Measurements from ENCODE around the gene SEH1L. TPM values are rescaled to one million over a fixed set of nuclear protein-coding genes. Genes with fewer than 3 reads are reported as not detected.

Gene SEH1L
- total RNA-seq, 1 experiment from 2014 or later: 61.2 TPM

GRCh38 chr18:12929477-12930083 is 18.2 kb upstream of the SEH1L start:
- Histone ChIP-seq H2AFZ (ENCODE audit: low read length) (0 out of 2 replicates have a peak overlapping the region, but pooled peaks have one; percentile 7), H3K4me2 (ENCODE audit: low read length) (no peak overlapping the region), H3K27ac (ENCODE audit: low read length) (no peak overlapping the region), H3K4me3 (ENCODE audit: low read length) (no peak overlapping the region), H4K20me1 (ENCODE audit: low read length) (no peaks in the 10 kb centered on the region), H3K9me3 (ENCODE audit: low read length) (no peaks in the 10 kb centered on the region), H3K27me3 (ENCODE audit: low read length) (no peaks in the 10 kb centered on the region), H3K36me3 (ENCODE audit: low read depth, low read length) (no peaks in the 10 kb centered on the region), H3F3A (ENCODE audit: low read length, unreplicated experiment) (no peaks in the 10 kb centered on the region), H3K9ac (ENCODE audit: low read length) (no peak overlapping the region), H3K9me2 (replicated peaks; ENCODE audit: low read length) (no peaks in the 10 kb centered on the region), H3K4me1 (ENCODE audit: insufficient read depth, low read length) (peaks cover under 1% of the 10 kb centered on the region; the same call in 1 of the 2 replicates), H3K79me2 (ENCODE audit: low read length) (no peaks in the 10 kb centered on the region)
- ATAC-seq (peak; percentile 52), DNase-seq (peak; percentile 22)
- TF ChIP-seq EZH2 (IDR thresholded peaks at IDR 0.05; ENCODE audit: low read length, unreplicated experiment) (no peak), EZH2phosphoT487 (IDR thresholded peaks at IDR 0.05; ENCODE audit: borderline replicate concordance, low read length) (no peak), CTCF (conservative IDR thresholded peaks at IDR 0.05; ENCODE audit: low read depth, low read length) (no peak)
- POLR2A ChIA-PET (ENCODE audit: unreplicated experiment): interaction anchor here (0.6 kb wide), 1 partner anchor 785 kb away, joined by 3 read pairs; no protein-coding TSS in a partner anchor
- CTCF ChIA-PET: no interaction called here
- BruUV-seq (replicated peaks): no TSS peak
- intact Hi-C loops (cut with micrococcal nuclease): loop anchor here (5.0 kb wide), 2 partner anchors 37 to 537 kb away; no protein-coding TSS in a partner anchor

GRCh38 chr18:12930376-12930775 is 17.4 kb upstream of the SEH1L start:
- no peak for ATAC-seq
- POLR2A ChIA-PET (ENCODE audit: unreplicated experiment): no interaction called here
- intact Hi-C loops (cut with micrococcal nuclease): loop anchor here (5.0 kb wide), 2 partner anchors 38 to 538 kb away; no protein-coding TSS in a partner anchor
- Histone ChIP-seq H3F3A (ENCODE audit: low read length, unreplicated experiment) (no peaks in the 10 kb centered on the region), H4K20me1 (ENCODE audit: low read length) (no peaks in the 10 kb centered on the region), H3K27ac (ENCODE audit: low read length) (no peak overlapping the region), H3K9me2 (replicated peaks; ENCODE audit: low read length) (no peaks in the 10 kb centered on the region), H3K36me3 (ENCODE audit: low read depth, low read length) (no peaks in the 10 kb centered on the region), H3K4me2 (ENCODE audit: low read length) (no peak overlapping the region), H2AFZ (ENCODE audit: low read length) (no peak overlapping the region), H3K4me1 (ENCODE audit: insufficient read depth, low read length) (peaks cover 6% of the 10 kb centered on the region; the same call in 1 of the 2 replicates), H3K79me2 (ENCODE audit: low read length) (no peaks in the 10 kb centered on the region), H3K9me3 (ENCODE audit: low read length) (no peaks in the 10 kb centered on the region), H3K4me3 (ENCODE audit: low read length) (no peak overlapping the region), H3K9ac (ENCODE audit: low read length) (no peak overlapping the region), H3K27me3 (ENCODE audit: low read length) (no peaks in the 10 kb centered on the region)
- CTCF ChIA-PET: no interaction called here
- TF ChIP-seq EZH2phosphoT487 (IDR thresholded peaks at IDR 0.05; ENCODE audit: borderline replicate concordance, low read length): no peak
- no peak for TF ChIP-seq EZH2 (IDR thresholded peaks at IDR 0.05; ENCODE audit: low read length, unreplicated experiment)
- no peak for TF ChIP-seq CTCF (conservative IDR thresholded peaks at IDR 0.05; ENCODE audit: low read depth, low read length)
- DNase-seq: no peak
- BruUV-seq (replicated peaks): no TSS peak

GRCh38 chr18:12930908-12931307 is 16.9 kb upstream of the SEH1L start:
- Histone ChIP-seq H3K9ac (ENCODE audit: low read length) (no peak overlapping the region), H3K4me2 (ENCODE audit: low read length) (no peak overlapping the region), H3F3A (ENCODE audit: low read length, unreplicated experiment) (no peaks in the 10 kb centered on the region), H3K27ac (ENCODE audit: low read length) (no peak overlapping the region), H3K9me3 (ENCODE audit: low read length) (no peaks in the 10 kb centered on the region), H3K36me3 (ENCODE audit: low read depth, low read length) (no peaks in the 10 kb centered on the region), H4K20me1 (ENCODE audit: low read length) (no peaks in the 10 kb centered on the region), H3K4me1 (ENCODE audit: insufficient read depth, low read length) (peaks cover 6% of the 10 kb centered on the region; the same call in 1 of the 2 replicates), H3K79me2 (ENCODE audit: low read length) (no peaks in the 10 kb centered on the region), H3K4me3 (ENCODE audit: low read length) (no peak overlapping the region), H3K9me2 (replicated peaks; ENCODE audit: low read length) (no peaks in the 10 kb centered on the region), H2AFZ (ENCODE audit: low read length) (no peak overlapping the region), H3K27me3 (ENCODE audit: low read length) (no peaks in the 10 kb centered on the region)
- TF ChIP-seq EZH2 (IDR thresholded peaks at IDR 0.05; ENCODE audit: low read length, unreplicated experiment) (no peak), CTCF (conservative IDR thresholded peaks at IDR 0.05; ENCODE audit: low read depth, low read length) (no peak)
- BruUV-seq (replicated peaks): no TSS peak
- intact Hi-C loops (cut with micrococcal nuclease): loop anchor here (5.0 kb wide), 2 partner anchors 39 to 539 kb away; no protein-coding TSS in a partner anchor
- DNase-seq: no peak
- ChIA-PET CTCF (no interaction called here), POLR2A (ENCODE audit: unreplicated experiment) (no interaction called here)
- ATAC-seq: no peak

All from PC-3 (cell line).